HG02642 (cell line): ENCODE results near the gene SLC7A5.
"Not testable (repeated sequence)": the region's sequence is repeated elsewhere in the genome, so short reads cannot be mapped to it uniquely, and the experiment has no call there.

Experiments used
- ATAC-seq: cut with Tn5 transposase; IDR thresholded peaks from one replicate; pipeline ENCODE4 v1.9.1; 2021; ENCODE audit warnings: mild to moderate bottlenecking; ENCODE audit not compliant: unreplicated experiment, poor library complexity

SLC7A5 gene

DNA sequence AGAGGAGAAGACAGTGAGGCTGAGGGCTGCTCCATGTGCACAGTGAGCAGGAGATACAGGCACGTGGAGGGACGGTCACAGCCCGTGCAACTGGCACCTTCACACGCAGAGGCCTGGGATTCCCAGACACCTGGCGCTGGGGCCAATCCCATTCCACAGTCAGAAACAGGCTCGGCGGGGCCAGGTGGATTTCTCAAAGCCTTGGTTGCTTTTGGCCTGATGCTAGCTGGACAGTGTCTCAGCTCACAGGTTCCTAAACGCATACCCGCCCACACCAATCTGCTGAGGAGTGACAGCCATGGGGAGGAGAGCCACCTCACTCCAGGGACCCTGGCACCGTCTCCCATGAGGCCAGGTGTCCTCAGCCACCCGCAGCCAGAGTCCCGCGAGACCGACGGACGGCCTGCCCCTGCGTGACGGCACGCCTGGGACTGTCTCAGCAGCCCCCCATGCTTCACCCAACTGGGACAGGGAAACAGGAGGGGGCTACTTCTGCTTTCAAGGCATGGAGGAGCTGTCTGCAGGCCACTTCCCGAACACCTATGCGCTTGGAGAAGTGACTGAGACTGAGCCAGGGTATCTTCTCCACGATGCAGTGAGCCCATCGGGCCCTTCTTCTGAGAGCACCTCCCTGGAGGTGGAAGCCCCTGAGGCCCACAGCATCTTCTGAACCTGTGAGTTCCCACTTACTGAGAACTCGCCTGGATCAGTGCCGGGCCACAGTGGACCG lies 6.5 kb downstream of the SLC7A5 start:
- not testable (repeated sequence) for ATAC-seq

GRCh38 chr16:87861300-87862099 lies 7.8 kb downstream of the SLC7A5 start:
- not testable (repeated sequence) for ATAC-seq

DNA sequence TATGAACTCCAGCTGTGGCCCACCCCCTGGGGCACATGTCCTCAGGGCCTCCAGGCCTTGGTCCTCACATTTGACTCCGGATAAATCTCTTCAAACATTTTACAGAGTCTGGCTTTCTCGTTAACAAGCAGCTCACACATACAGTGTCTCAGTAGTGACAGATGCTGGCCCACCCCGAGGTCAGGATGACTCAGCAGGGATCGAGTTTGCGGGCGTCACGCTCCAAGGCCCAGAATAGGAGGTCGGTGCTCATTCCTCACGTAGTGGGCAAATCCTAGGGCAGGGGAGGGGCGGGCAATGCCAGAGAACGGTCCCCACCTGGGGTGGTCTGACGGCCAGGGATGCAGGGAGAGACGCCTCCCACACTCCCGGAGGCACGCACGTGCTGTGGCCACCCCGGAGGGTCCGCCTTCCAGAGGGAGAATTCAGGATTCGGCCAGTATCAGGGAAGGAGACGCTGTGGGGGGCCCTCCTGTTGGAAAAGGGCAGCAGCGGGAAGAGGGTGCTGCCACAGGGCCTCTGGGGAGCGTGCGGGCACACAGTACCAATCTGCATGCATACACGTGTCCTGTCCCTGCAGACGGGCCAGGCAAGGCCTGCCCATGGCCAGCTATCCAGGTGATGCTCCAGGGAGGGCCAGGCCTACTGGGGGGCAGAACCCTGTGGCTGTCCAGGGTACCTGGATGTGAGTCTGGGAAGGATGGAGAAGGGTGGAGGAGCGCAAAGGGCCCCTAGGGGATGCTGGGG lies 8.6 kb downstream of the SLC7A5 start:
- no peak for ATAC-seq

DNA sequence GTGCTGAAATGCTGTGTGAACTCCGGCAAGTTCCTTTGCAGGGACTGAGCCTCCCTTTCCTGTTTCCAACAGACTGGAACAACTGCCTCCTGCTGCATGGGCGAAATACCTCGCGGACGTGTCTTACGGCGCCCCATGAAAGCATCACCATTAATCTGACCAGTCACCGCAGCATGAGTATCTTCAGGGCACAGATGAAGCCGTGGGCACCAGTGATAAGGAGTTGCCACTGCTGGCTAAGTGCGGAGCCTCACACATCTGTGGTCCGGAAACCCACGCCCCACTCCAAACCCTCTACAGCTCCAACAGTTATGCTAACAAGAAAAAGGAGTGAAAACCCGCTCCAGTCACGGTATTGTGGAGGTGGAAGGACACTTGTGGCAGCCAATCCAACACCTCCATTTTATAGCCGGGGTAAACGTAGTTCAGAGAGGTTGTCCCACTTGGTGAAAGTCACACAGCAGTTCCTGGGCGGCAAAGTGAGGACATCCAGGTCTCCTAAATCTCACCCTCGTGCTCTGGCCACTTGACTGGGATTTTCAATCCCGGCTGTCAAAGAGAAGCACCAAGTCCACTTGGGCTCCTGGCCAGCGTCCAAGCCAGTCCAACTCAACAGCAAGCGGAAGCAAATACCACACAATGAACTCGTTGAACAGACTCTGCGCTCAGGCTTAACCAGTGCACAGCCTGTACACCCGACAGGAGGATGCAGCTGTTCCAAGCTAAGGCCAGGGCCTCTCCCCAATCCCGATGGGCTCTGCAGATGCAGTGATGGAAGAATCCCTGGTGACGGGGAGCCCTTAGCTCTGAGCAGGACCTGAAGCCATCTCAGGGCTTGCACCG lies 10.9 kb downstream of the SLC7A5 start:
- not testable (repeated sequence) for ATAC-seq

- no peak for ATAC-seq
Measured at GRCh38 chr16:87856791-87857228, 12.5 kb downstream of the SLC7A5 start.

DNA sequence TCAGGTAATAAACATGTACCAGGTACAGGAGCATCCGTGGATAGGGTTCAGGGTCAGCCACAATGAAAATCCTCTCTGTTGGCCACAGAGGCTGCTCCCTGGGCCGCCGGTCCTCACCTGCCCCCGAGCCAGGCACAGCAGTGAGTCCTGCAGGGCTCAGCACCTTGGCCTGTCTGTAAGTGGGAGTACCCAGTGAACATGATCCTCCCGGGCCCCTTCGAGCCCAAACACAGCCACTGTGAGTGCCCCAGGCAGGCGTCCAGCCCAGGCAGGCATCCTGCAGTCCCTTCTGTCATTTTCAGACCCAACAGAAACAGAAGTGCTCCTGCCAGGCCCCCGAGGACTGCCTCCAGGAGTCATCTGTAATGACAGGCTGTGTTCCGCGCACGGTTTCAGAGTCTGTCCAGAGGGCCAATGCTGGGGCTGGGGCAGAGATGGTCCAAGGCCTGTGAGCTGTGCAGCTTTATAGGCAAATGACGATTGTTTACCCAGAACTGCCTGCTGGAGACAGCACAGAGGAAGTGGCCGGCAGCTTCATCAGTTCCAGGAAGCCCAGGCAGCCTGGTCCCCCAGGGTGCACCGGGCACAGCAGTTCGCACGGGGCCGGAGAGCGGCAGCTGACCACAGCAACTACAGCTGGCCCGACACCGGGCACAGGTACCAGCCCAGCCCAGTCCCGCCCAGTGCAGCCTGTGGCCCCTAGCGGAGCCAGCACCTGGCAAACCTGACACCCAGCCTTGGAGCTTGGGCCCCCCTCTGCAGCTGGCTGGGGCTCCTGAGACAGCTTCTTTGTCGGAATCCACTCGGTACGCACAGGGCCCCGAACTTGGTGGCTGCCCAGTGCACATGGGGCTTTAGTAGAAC lies 13.2 kb downstream of the SLC7A5 start:
- ATAC-seq: no peak

DNA sequence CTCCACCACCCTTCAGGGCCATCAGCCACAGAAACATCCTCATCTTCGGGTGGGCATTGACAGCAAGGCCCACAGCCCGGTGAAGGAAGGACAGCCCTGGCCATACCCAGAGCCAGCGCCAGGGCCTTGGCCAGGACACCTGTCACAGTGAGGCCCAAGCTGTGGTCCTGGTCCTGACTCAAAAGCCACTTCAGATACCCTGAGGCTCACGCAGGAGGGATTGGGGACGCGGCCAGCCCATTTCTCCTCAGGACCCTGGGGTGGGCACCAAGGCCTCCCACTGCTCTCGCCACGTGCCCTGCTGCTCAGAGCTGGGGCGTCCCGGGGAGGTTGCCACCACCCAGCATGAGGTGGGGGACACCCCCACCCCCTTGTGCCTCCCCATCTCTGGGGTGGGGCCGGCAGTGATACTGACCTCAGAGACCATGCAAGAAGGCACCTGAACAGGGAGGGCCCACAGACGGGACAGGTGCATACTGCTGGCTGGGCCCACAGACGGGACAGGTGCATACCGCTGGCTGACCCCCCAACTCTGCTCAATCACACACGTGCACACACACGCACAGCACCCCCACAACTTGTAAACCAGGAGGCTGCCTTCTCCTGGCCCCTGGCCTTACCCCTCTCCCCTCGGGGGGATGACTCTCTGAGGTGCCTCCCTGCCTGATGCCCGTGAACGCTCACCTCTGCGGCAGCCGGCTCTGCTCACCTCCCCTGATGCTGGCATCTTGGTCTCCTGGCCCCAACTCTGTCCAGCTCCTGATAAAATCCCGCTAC lies 14.2 kb downstream of the SLC7A5 start:
- no peak for ATAC-seq

- no peak for ATAC-seq
Measured at GRCh38 chr16:87854053-87854906, 15.0 kb downstream of the SLC7A5 start.

DNA sequence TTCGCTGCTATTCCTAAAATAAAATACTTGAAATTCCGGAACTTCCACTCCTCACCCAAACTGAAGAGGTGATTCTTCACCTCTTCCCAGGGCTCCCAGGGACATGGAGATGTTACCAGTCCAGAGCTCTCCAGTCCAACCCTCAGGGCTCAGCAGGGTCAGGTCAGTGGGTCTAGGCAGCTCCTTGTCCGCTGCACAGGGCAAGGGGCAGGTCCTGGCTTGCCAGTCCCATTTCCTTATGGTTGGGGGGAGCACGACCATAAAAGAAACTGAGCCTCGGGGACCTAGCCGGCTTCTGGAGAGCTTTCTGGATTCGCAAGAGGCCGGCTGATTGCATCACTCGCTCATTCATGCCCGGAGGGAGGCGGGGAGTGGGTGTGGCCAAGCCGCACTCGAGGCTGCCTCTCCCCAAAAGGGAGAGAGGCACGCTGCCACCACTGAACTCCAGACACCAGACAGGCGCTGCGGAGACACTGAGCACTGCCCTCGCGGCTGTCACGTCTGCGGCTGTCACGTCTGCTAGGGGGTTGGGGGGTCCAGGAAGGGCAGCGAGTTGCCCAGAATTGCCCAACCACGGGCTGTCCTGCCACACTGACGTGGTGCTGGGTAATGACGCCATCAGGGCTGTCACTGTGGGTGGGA lies 15.8 kb downstream of the SLC7A5 start:
- peak; percentile 65 for ATAC-seq

DNA sequence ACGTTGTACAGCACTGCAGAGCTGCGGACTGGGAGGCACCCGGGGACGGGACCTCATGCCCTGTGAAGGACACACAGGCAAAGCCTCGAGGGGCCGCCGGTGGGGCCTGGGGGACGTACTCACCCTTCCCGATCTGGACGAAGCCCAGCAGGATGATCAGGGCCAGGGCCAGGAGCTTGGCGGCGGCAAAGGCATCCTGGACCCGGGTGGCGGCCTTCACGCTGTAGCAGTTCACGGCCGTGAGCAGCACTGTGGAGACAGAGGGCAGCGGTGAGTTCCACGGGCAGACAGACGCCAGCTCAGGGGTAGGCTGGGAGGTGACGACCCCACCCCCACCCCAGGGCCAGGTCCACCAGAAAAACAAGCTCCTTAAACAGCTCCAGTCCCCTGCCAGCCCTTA lies 17.7 kb downstream of the SLC7A5 start:
- no peak for ATAC-seq

DNA sequence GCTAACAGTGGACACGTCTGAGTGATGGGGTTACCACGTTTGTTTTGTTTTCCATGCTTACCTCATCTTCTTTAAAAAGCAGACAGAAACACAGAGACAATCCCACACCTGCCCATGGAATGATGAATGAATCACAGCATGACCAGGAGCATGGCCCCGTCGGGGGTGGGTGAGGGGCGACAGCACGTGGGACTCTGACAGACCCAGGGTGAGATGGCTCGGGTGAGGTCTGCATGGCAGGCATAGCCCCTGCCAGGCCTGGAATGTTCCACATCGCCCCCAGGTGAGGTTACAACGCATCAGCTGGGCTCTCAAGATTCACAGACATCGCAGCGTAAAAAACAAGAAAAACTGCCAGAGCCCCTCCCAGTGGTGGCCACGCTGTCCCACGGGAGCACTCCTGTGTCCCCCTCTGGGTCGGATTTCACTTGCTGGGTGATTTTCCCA lies 18.1 kb downstream of the SLC7A5 start:
- ATAC-seq: no peak

GRCh38 chr16:87850009-87851006 lies 19.0 kb downstream of the SLC7A5 start:
- peak; percentile 41 for ATAC-seq

- ATAC-seq: peak; percentile 3
Measured at GRCh38 chr16:87849419-87850008, 19.8 kb downstream of the SLC7A5 start.

DNA sequence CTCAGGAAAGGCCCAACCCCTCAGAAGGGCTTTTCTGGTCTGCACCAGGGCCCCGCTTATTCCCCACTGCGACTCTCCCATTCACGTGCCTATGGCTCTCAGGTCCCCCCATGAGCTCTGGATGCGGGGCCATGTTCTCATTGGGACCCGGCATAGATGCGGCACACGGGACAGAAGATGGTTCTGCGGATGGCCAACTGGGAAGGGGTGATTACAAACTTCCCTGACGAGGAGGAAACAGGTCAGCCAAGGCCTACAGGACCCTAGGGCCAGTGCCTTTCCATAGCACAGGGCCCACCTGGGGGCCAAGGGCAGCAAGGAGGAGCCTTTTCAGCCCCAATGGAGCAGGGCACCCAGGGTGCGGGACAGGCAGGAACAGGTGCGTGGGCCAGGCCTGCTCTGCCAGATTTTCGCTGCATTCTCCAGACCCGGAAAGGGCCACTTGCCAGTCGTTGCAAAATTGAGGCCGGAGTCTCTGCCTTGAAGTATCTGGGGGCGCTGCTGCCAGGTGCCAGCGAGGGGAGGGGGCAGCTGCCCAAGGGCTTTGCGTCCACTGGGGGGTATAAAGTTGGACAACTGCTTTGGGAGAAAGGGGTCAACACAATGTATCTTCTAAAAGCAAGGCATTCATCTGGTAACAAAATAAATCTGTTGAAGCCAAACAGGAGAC lies 20.5 kb downstream of the SLC7A5 start:
- ATAC-seq: no peak
